Measurements from ENCODE around the gene ATF7.

Gene ATF7

DNA sequence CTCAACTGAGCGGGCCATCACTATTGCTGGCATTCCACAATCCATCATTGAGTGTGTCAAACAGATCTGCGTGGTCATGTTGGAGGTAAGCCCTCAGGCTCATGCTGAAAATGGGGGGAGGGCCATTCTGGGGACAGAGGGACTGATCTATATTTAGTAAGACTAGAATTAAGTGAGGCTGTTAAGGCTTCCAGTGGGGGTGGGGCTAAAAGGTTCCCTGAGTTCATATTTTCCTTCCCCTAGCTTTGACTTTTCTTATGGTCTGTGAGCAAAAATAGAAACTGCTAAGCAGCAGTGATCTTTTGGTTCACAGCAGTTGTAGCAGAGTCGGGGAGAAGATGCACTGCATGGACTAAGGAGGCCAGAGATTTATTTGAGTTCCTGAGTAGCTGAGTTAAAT lies 165.1 kb downstream of the ATF7 start:
- DNase-seq (ENCODE audit: low read depth in 2 of 2), result no peak

DNA sequence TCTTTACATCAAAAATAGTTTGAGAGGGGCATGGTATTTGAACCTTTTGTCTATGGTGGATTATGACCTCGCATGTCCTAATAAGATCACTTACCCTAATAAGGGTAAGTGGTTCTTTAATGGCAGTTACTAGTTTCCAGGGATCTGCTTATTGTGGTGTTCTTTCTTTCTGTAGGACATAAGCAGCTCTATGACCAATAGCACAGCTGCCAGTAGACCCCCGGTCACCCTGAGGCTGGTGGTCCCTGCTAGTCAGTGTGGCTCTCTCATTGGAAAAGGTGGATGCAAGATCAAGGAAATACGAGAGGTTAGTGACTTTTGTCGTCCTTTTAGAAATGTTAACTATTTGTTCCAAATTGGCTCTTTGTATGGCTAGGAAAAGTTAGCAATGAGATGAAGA lies 167.1 kb downstream of the ATF7 start:
- DNase-seq (ENCODE audit: low read depth in 2 of 2), result no peak

Measured in stimulated activated CD8-positive, alpha-beta memory T cell treated with anti-CD3 and anti-CD28 coated beads, Interleukin-2, amount 100 ng/mL, for 1 hour (primary cell).